Measurements from ENCODE around the gene PDCD4. TPM values are rescaled to one million over a fixed set of nuclear protein-coding genes. Genes with fewer than 3 reads are reported as not detected.

The PDCD4 gene
- total RNA-seq, 4 donors from 2014 or later, result 17.4 to 157 (median 138) TPM

GRCh38 chr10:110872984-110873923 lies 1.5 kb downstream of the PDCD4 start:
- H3K27ac ChIP-seq, result peak overlapping the region; percentile 98 to 99
- intact Hi-C loops (cut with DNase I; ENCODE audit: low total_unique reads), result loop anchor here (10.0 kb wide), 1 partner anchor 48 kb away; no protein-coding TSS in a partner anchor

GRCh38 chr10:110873951-110874350 lies 2.2 kb downstream of the PDCD4 start:
- Histone ChIP-seq H3K36me3 (no peaks in the 10 kb centered on the region), H3K4me1 (peaks cover 0 to 7% of the 10 kb centered on the region in 2 donors), H3K9me3 (no peaks in the 10 kb centered on the region), H3K27ac (peak overlapping the region; percentile 98 to 99), H3K4me3 (peak overlapping the region; percentile 93 to 100), H3K27me3 (no peaks in the 10 kb centered on the region)
- intact Hi-C loops (cut with DNase I; ENCODE audit: low total_unique reads), result loop anchor here (10.0 kb wide), 1 partner anchor 49 kb away; no protein-coding TSS in a partner anchor
- TF ChIP-seq POLR2A (IDR thresholded peaks at IDR 0.05) (no peak), CTCF (IDR thresholded peaks at IDR 0.05) (no peak)
- DNase-seq, result no peak

More at GRCh38 chr10:110872984-110873923, 1.5 kb downstream of the PDCD4 start:
- no peaks in the 10 kb centered on the region for H3K36me3 ChIP-seq
- H3K4me1 ChIP-seq, result peaks cover 0 to 7% of the 10 kb centered on the region in 2 donors
- H3K27me3 ChIP-seq, result no peaks in the 10 kb centered on the region
- TF ChIP-seq POLR2A (IDR thresholded peaks at IDR 0.05), result no peak
- no peak for TF ChIP-seq CTCF (IDR thresholded peaks at IDR 0.05)
- H3K4me3 ChIP-seq, result peak overlapping the region; percentile 93 to 100
- DNase-seq, result no peak
- H3K9me3 ChIP-seq, result no peaks in the 10 kb centered on the region

GRCh38 chr10:110876000-110876399 lies 4.3 kb downstream of the PDCD4 start:
- H3K9me3 ChIP-seq, result no peaks in the 10 kb centered on the region
- intact Hi-C loops (cut with DNase I; ENCODE audit: low total_unique reads), result loop anchor here (10.0 kb wide), 1 partner anchor 51 kb away; no protein-coding TSS in a partner anchor
- H3K4me1 ChIP-seq, result peaks cover 0 to 10% of the 10 kb centered on the region in 2 donors
- peak overlapping the region in 1 of 2 donors; percentile 99 for H3K27ac ChIP-seq
- no peak for TF ChIP-seq CTCF (IDR thresholded peaks at IDR 0.05)
- no peak for TF ChIP-seq POLR2A (IDR thresholded peaks at IDR 0.05)
- peak overlapping the region in 1 of 2 donors; percentile 6 for H3K4me3 ChIP-seq
- DNase-seq, result no peak
- H3K27me3 ChIP-seq, result no peaks in the 10 kb centered on the region
- no peaks in the 10 kb centered on the region for H3K36me3 ChIP-seq

GRCh38 chr10:110876788-110877187 lies 5.1 kb downstream of the PDCD4 start:
- Histone ChIP-seq H3K9me3 (no peaks in the 10 kb centered on the region), H3K36me3 (no peaks in the 10 kb centered on the region), H3K4me3 (no peak overlapping the region), H3K27me3 (no peaks in the 10 kb centered on the region), H3K27ac (no peak overlapping the region), H3K4me1 (peaks cover 4 to 13% of the 10 kb centered on the region in 2 donors)
- no peak for DNase-seq
- TF ChIP-seq CTCF (IDR thresholded peaks at IDR 0.05) (no peak), POLR2A (IDR thresholded peaks at IDR 0.05) (no peak)
- intact Hi-C loops (cut with DNase I; ENCODE audit: low total_unique reads), result loop anchor here (10.0 kb wide), 1 partner anchor 52 kb away; no protein-coding TSS in a partner anchor

GRCh38 chr10:110880012-110880411 lies 8.3 kb downstream of the PDCD4 start:
- no peak for TF ChIP-seq CTCF (IDR thresholded peaks at IDR 0.05)
- TF ChIP-seq POLR2A (IDR thresholded peaks at IDR 0.05), result no peak
- Histone ChIP-seq H3K9me3 (no peaks in the 10 kb centered on the region), H3K27me3 (no peaks in the 10 kb centered on the region), H3K36me3 (peaks cover 0 to 2% of the 10 kb centered on the region in 2 donors), H3K27ac (peak overlapping the region in 1 of 2 donors; percentile 59), H3K4me1 (peaks cover 4 to 13% of the 10 kb centered on the region in 2 donors), H3K4me3 (no peak overlapping the region)
- DNase-seq, result no peak
- intact Hi-C loops (cut with DNase I; ENCODE audit: low total_unique reads), result no loop called here
